CD4-positive, alpha-beta T cell treated with Interleukin-17A for 4 hours (primary cell): ENCODE measurements around the gene PDGFC.
"Not testable (repeated sequence)": the region's sequence is repeated elsewhere in the genome, so short reads cannot be mapped to it uniquely, and the experiment has no call there.

ENCODE experiments used
- DNase-seq: peaks from one replicate; pipeline ENCODE4 v3.0.0-alpha.2; 2020; ENCODE audit warnings: mixed read lengths

Gene PDGFC

GRCh38 chr4:156949373-156949814 lies 22.2 kb downstream of the PDGFC start:
- DNase-seq, result no peak

GRCh38 chr4:156948738-156949137 lies 22.9 kb downstream of the PDGFC start:
- no peak for DNase-seq

GRCh38 chr4:156948133-156948532 lies 23.5 kb downstream of the PDGFC start:
- no peak for DNase-seq

- no peak for DNase-seq
Measured at GRCh38 chr4:156946516-156947424, 24.8 kb downstream of the PDGFC start.

GRCh38 chr4:156945532-156945931 lies 26.1 kb downstream of the PDGFC start:
- DNase-seq, result no peak

GRCh38 chr4:156942991-156943390 lies 28.6 kb downstream of the PDGFC start:
- no peak for DNase-seq

- no peak for DNase-seq
Measured at GRCh38 chr4:156941940-156942548, 29.6 kb downstream of the PDGFC start.

- DNase-seq, result no peak
Measured at GRCh38 chr4:156939801-156940200, 31.8 kb downstream of the PDGFC start.

- no peak for DNase-seq
Measured at GRCh38 chr4:156939139-156939538, 32.5 kb downstream of the PDGFC start.

GRCh38 chr4:156934259-156934635 lies 37.4 kb downstream of the PDGFC start:
- DNase-seq, result no peak

- DNase-seq, result no peak
Measured at GRCh38 chr4:156933633-156934258, 37.9 kb downstream of the PDGFC start.

- not testable (repeated sequence) for DNase-seq
Measured at GRCh38 chr4:156932360-156932759, 39.2 kb downstream of the PDGFC start.

GRCh38 chr4:156931267-156931666 lies 40.3 kb downstream of the PDGFC start:
- DNase-seq, result no peak

- no peak for DNase-seq
Measured at GRCh38 chr4:156929386-156930105, 42.1 kb downstream of the PDGFC start.

- no peak for DNase-seq
Measured at GRCh38 chr4:156924774-156925315, 46.8 kb downstream of the PDGFC start.

GRCh38 chr4:156923525-156923924 lies 48.1 kb downstream of the PDGFC start:
- no peak for DNase-seq

- no peak for DNase-seq
Measured at GRCh38 chr4:156915221-156915620, 56.4 kb downstream of the PDGFC start.

GRCh38 chr4:156913234-156913633 lies 58.4 kb downstream of the PDGFC start:
- no peak for DNase-seq

GRCh38 chr4:156909010-156909409 lies 62.6 kb downstream of the PDGFC start:
- DNase-seq, result no peak

- no peak for DNase-seq
Measured at GRCh38 chr4:156906325-156906724, 65.3 kb downstream of the PDGFC start.

GRCh38 chr4:156901871-156902270 lies 69.7 kb downstream of the PDGFC start:
- DNase-seq, result no peak

GRCh38 chr4:156898373-156899117 lies 73.1 kb downstream of the PDGFC start:
- DNase-seq, result no peak
